WTC11 (cell line): ENCODE measurements around the gene PACS1. TPM values are rescaled to one million over a fixed set of nuclear protein-coding genes. Genes with fewer than 3 reads are reported as not detected.

ENCODE experiments used
- ATAC-seq: fragments of 200-7000 bp; cut with Tn5 transposase; 2 replicates; pipeline ENCODE4 v1.10.0; 2021; ENCODE audit warnings: mild to moderate bottlenecking, moderate library complexity
- CTCF ChIA-PET: fragments of 300-600 bp; sonication (Branson Sonifier 250); formaldehyde crosslinking; loops from one replicate; lab custom pipeline; 2021; ENCODE audit warnings: antibody characterized with exemption; lab: Charles Lee
- POLR2A ChIA-PET: fragments of 350-600 bp; sonication (Branson Sonifier 250); formaldehyde crosslinking; loops from one replicate; lab custom pipeline; 2021; ENCODE audit warnings: antibody characterized with exemption; lab: Charles Lee
- DNase-seq: peaks from one replicate; pipeline ENCODE4 v3.0.0; 2021; ENCODE audit warnings: low spot score
- H3K27ac Mint-ChIP-seq: 2 replicates; pipeline ENCODE4 v1.8.0; 2021; ENCODE audit warnings: mixed read lengths
- H3K27me3 Mint-ChIP-seq: 2 replicates; pipeline ENCODE4 v1.8.0; 2021; ENCODE audit warnings: low read depth, mild to moderate bottlenecking, moderate library complexity, mixed read lengths
- H3K36me3 Mint-ChIP-seq: 2 replicates; pipeline ENCODE4 v1.8.0; 2021; ENCODE audit warnings: mixed read lengths
- H3K4me1 Mint-ChIP-seq: 2 replicates; pipeline ENCODE4 v1.8.0; 2022; ENCODE audit warnings: mixed read lengths
- H3K4me3 Mint-ChIP-seq: 2 replicates; pipeline ENCODE4 v1.8.0; 2021; ENCODE audit warnings: mild to moderate bottlenecking, moderate library complexity, mixed read lengths
- H3K9me3 Mint-ChIP-seq: 2 replicates; pipeline ENCODE4 v1.8.0; 2021; ENCODE audit warnings: mixed read lengths
- CREM ChIP-seq: sonication (generic); formaldehyde crosslinking; IDR thresholded peaks from 2 replicates; pipeline ENCODE4 v1.8.1; 2022; ENCODE audit warnings: mild to moderate bottlenecking, missing genetic modification reagents, moderate library complexity
- ELF4 ChIP-seq: sonication (generic); formaldehyde crosslinking; IDR thresholded peaks from 2 replicates; pipeline ENCODE4 v1.8.1; 2022; ENCODE audit warnings: low read depth, mild to moderate bottlenecking, moderate library complexity, missing genetic modification reagents
- ESRRA ChIP-seq: sonication (generic); formaldehyde crosslinking; IDR thresholded peaks from 2 replicates; pipeline ENCODE4 v1.8.1; 2022; ENCODE audit warnings: mild to moderate bottlenecking, missing genetic modification reagents, borderline replicate concordance
- GRHL2 ChIP-seq: fragments of 250-450 bp; sonication (Bioruptor Pico); IDR thresholded peaks from 2 replicates; pipeline ENCODE4 v1.8.0; 2022; ENCODE audit warnings: mild to moderate bottlenecking, moderate library complexity; ENCODE audit not compliant: insufficient replicate concordance, severe bottlenecking
- GTF2I ChIP-seq: fragments of 250-450 bp; sonication (Bioruptor Pico); conservative IDR thresholded peaks from 2 replicates; pipeline ENCODE4 v1.4.0; 2021; ENCODE audit warnings: mild to moderate bottlenecking
- HMGA2 ChIP-seq: fragments of 250-450 bp; sonication (Bioruptor Pico); IDR thresholded peaks from 2 replicates; pipeline ENCODE4 v1.4.0; 2021; ENCODE audit warnings: mild to moderate bottlenecking, moderate library complexity
- JAZF1 ChIP-seq: fragments of 250-450 bp; sonication (Bioruptor Pico); IDR thresholded peaks from 2 replicates; pipeline ENCODE4 v1.9.0; 2021; ENCODE audit warnings: moderate library complexity, mild to moderate bottlenecking, inconsistent platforms
- NFATC4 ChIP-seq: fragments of 250-450 bp; sonication (Bioruptor Pico); IDR thresholded peaks from 2 replicates; pipeline ENCODE4 v1.9.0; 2021; ENCODE audit warnings: mild to moderate bottlenecking
- NR3C1 ChIP-seq: sonication (generic); formaldehyde crosslinking; conservative IDR thresholded peaks from 2 replicates; pipeline ENCODE4 v1.8.1; 2023; ENCODE audit warnings: low read depth, mild to moderate bottlenecking, missing genetic modification reagents
- PRRX2 ChIP-seq: fragments of 250-450 bp; sonication (Bioruptor Pico); IDR thresholded peaks from 2 replicates; pipeline ENCODE4 v1.8.0; 2021; ENCODE audit warnings: mild to moderate bottlenecking
- TCF7 ChIP-seq: sonication (generic); formaldehyde crosslinking; IDR thresholded peaks from 2 replicates; pipeline ENCODE4 v1.8.0; 2022; ENCODE audit warnings: mild to moderate bottlenecking, low read depth, missing genetic modification reagents, moderate library complexity
- ZBTB21 ChIP-seq: sonication (generic); formaldehyde crosslinking; IDR thresholded peaks from 2 replicates; pipeline ENCODE4 v1.8.1; 2023; ENCODE audit warnings: mild to moderate bottlenecking, missing genetic modification reagents, borderline replicate concordance
- ZNF121 ChIP-seq: sonication (generic); formaldehyde crosslinking; IDR thresholded peaks from 2 replicates; pipeline ENCODE4 v1.8.0; 2023; ENCODE audit warnings: missing genetic modification reagents
- ZNF416 ChIP-seq: fragments of 250-450 bp; sonication (Bioruptor Pico); IDR thresholded peaks from 2 replicates; pipeline ENCODE4 v1.9.0; 2021; ENCODE audit warnings: mild to moderate bottlenecking, inconsistent platforms
- ZNF423 ChIP-seq: fragments of 250-450 bp; sonication (Bioruptor Pico); IDR thresholded peaks from 2 replicates; pipeline ENCODE4 v2.1.2; 2022; ENCODE audit warnings: mild to moderate bottlenecking, moderate library complexity
- total RNA-seq: library from RNA; stranded (reverse); gene quantifications from 3 replicates; pipeline ENCODE4 v1.2.3, GENCODE V29; 2021
- TF ChIP-seq, protein P1 (sequence below): sonication (generic); formaldehyde crosslinking; conservative IDR thresholded peaks from 2 replicates; pipeline ENCODE4 v1.8.1; 2022; ENCODE audit warnings: mild to moderate bottlenecking, missing genetic modification reagents
- TF ChIP-seq, protein P2 (sequence below): fragments of 200-600 bp; IDR thresholded peaks from 2 replicates; pipeline ENCODE4 v1.8.0; 2022; ENCODE audit warnings: antibody characterized with exemption
- TF ChIP-seq, protein P3 (sequence below): sonication (generic); formaldehyde crosslinking; IDR thresholded peaks from 2 replicates; pipeline ENCODE4 v1.8.1; 2023; ENCODE audit warnings: mild to moderate bottlenecking, missing genetic modification reagents
- TF ChIP-seq, protein P4 (sequence below): sonication (generic); formaldehyde crosslinking; IDR thresholded peaks from 2 replicates; pipeline ENCODE4 v1.8.1; 2022; ENCODE audit warnings: mild to moderate bottlenecking, moderate library complexity, missing genetic modification reagents
- TF ChIP-seq, protein P5 (sequence below): fragments of 250-450 bp; sonication (Bioruptor Pico); IDR thresholded peaks from 2 replicates; pipeline ENCODE4 v1.9.0; 2021; ENCODE audit warnings: mild to moderate bottlenecking
- TF ChIP-seq, protein P6 (sequence below): sonication (generic); formaldehyde crosslinking; IDR thresholded peaks from 2 replicates; pipeline ENCODE4 v1.8.0; 2023; ENCODE audit warnings: mild to moderate bottlenecking, missing genetic modification reagents
- TF ChIP-seq, protein P7 (sequence below): fragments of 250-450 bp; sonication (Bioruptor Pico); IDR thresholded peaks from 2 replicates; pipeline ENCODE4 v1.9.0; 2021; ENCODE audit warnings: moderate library complexity, mild to moderate bottlenecking, inconsistent platforms, borderline replicate concordance

Gene PACS1
- total RNA-seq, 1 experiment from 2014 or later: 34.8 TPM

DNA sequence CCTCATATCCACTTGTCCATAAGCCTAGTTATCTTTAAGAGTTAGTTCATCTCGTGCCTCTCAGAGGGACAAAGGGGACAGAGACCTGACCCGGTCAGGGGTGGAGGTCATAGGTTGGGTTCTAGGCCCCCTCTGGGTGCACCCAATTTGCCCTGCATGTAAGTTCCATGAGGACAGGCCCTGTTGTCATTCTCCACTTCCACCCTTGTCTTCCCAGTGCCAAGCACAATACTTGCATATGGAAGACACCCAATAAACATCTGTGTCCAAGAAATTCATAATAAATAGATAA lies 220.2 kb downstream of the PACS1 start:
- Mint-ChIP-seq H3K36me3 (no peaks in the 10 kb centered on the region), H3K27ac (peak overlapping the region; percentile 72; the same call in 1 of the 2 replicates), H3K9me3 (no peaks in the 10 kb centered on the region), H3K4me3 (peak overlapping the region; percentile 96), H3K4me1 (peaks cover 20% of the 10 kb centered on the region), H3K27me3 (peaks cover 37% of the 10 kb centered on the region)
- ATAC-seq: no peak
- DNase-seq: no peak
- ChIA-PET POLR2A (interaction anchor here (1.4 to 1.8 kb wide), 2 partner anchors 46 to 176 kb away, joined by 4 read pairs; partner anchors contain the start of genes PELI3 and RIN1), CTCF (interaction anchor here (1.8 to 2.5 kb wide), 5 partner anchors 8 to 27 kb away, joined by 5 to 18 read pairs (median 16); partner anchors contain the start of genes CD248 and RAB1B)
- TF ChIP-seq, protein P1, sequence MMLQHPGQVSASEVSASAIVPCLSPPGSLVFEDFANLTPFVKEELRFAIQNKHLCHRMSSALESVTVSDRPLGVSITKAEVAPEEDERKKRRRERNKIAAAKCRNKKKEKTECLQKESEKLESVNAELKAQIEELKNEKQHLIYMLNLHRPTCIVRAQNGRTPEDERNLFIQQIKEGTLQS (CRISPR knock-in tag): no peak
- TF ChIP-seq, protein P2, sequence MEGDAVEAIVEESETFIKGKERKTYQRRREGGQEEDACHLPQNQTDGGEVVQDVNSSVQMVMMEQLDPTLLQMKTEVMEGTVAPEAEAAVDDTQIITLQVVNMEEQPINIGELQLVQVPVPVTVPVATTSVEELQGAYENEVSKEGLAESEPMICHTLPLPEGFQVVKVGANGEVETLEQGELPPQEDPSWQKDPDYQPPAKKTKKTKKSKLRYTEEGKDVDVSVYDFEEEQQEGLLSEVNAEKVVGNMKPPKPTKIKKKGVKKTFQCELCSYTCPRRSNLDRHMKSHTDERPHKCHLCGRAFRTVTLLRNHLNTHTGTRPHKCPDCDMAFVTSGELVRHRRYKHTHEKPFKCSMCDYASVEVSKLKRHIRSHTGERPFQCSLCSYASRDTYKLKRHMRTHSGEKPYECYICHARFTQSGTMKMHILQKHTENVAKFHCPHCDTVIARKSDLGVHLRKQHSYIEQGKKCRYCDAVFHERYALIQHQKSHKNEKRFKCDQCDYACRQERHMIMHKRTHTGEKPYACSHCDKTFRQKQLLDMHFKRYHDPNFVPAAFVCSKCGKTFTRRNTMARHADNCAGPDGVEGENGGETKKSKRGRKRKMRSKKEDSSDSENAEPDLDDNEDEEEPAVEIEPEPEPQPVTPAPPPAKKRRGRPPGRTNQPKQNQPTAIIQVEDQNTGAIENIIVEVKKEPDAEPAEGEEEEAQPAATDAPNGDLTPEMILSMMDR: no peak
- TF ChIP-seq NFATC4 (CRISPR knock-in tag) (no peak), GRHL2 (CRISPR knock-in tag) (no peak), TCF7 (CRISPR knock-in tag) (no peak), ELF4 (CRISPR knock-in tag) (no peak), CREM (CRISPR knock-in tag) (no peak), JAZF1 (no peak), PRRX2 (CRISPR knock-in tag) (no peak), ZNF416 (no peak), ZBTB21 (CRISPR knock-in tag) (no peak), ZNF121 (CRISPR knock-in tag) (no peak)
- TF ChIP-seq, protein P3, sequence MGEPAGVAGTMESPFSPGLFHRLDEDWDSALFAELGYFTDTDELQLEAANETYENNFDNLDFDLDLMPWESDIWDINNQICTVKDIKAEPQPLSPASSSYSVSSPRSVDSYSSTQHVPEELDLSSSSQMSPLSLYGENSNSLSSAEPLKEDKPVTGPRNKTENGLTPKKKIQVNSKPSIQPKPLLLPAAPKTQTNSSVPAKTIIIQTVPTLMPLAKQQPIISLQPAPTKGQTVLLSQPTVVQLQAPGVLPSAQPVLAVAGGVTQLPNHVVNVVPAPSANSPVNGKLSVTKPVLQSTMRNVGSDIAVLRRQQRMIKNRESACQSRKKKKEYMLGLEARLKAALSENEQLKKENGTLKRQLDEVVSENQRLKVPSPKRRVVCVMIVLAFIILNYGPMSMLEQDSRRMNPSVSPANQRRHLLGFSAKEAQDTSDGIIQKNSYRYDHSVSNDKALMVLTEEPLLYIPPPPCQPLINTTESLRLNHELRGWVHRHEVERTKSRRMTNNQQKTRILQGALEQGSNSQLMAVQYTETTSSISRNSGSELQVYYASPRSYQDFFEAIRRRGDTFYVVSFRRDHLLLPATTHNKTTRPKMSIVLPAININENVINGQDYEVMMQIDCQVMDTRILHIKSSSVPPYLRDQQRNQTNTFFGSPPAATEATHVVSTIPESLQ (CRISPR knock-in tag): no peak
- TF ChIP-seq, protein P4, sequence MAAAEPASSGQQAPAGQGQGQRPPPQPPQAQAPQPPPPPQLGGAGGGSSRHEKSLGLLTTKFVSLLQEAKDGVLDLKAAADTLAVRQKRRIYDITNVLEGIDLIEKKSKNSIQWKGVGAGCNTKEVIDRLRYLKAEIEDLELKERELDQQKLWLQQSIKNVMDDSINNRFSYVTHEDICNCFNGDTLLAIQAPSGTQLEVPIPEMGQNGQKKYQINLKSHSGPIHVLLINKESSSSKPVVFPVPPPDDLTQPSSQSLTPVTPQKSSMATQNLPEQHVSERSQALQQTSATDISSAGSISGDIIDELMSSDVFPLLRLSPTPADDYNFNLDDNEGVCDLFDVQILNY (CRISPR knock-in tag): no peak

DNA sequence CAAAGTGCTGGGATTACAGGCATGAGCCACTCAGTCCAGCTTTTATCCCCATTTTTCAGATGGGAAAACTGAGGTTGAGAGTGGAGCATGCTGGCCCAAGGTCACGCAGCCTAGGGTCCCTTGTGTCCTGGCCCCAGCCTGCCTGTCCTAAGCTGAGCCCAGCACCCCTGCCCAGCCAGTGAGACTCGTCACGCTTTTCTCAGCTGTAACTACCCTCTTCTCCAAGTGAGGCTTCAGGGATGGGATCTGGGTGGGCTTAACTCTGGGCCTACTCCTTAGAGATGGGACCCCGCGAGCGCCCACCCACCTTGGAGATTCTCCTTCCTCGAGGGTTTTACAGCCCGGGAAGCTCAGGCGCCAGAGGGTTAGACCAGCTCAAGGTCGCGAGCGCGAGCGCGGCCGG lies 221.2 kb downstream of the PACS1 start:
- no peaks in the 10 kb centered on the region for H3K36me3 Mint-ChIP-seq
- POLR2A ChIA-PET: interaction anchor here (0.7 to 1.4 kb wide), 2 partner anchors 10 to 21 kb away, joined by 3 to 4 read pairs; no protein-coding TSS in a partner anchor
- TF ChIP-seq NR3C1 (CRISPR knock-in tag): no peak
- TF ChIP-seq, protein P5, sequence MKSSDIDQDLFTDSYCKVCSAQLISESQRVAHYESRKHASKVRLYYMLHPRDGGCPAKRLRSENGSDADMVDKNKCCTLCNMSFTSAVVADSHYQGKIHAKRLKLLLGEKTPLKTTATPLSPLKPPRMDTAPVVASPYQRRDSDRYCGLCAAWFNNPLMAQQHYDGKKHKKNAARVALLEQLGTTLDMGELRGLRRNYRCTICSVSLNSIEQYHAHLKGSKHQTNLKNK (CRISPR knock-in tag): no peak
- TF ChIP-seq JAZF1: no peak
- TF ChIP-seq, protein P6, sequence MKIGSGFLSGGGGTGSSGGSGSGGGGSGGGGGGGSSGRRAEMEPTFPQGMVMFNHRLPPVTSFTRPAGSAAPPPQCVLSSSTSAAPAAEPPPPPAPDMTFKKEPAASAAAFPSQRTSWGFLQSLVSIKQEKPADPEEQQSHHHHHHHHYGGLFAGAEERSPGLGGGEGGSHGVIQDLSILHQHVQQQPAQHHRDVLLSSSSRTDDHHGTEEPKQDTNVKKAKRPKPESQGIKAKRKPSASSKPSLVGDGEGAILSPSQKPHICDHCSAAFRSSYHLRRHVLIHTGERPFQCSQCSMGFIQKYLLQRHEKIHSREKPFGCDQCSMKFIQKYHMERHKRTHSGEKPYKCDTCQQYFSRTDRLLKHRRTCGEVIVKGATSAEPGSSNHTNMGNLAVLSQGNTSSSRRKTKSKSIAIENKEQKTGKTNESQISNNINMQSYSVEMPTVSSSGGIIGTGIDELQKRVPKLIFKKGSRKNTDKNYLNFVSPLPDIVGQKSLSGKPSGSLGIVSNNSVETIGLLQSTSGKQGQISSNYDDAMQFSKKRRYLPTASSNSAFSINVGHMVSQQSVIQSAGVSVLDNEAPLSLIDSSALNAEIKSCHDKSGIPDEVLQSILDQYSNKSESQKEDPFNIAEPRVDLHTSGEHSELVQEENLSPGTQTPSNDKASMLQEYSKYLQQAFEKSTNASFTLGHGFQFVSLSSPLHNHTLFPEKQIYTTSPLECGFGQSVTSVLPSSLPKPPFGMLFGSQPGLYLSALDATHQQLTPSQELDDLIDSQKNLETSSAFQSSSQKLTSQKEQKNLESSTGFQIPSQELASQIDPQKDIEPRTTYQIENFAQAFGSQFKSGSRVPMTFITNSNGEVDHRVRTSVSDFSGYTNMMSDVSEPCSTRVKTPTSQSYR (CRISPR knock-in tag): no peak
- peak; percentile 76 for TF ChIP-seq GTF2I (CRISPR knock-in tag)
- TF ChIP-seq, protein P7, sequence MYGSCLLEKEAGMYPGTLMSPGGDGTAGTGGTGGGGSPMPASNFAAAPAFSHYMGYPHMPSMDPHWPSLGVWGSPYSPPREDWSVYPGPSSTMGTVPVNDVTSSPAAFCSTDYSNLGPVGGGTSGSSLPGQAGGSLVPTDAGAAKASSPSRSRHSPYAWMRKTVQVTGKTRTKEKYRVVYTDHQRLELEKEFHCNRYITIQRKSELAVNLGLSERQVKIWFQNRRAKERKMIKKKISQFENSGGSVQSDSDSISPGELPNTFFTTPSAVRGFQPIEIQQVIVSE (CRISPR knock-in tag): no peak
- TF ChIP-seq HMGA2 (CRISPR knock-in tag): no peak
- 0 out of 2 replicates have a peak, but pooled peaks have one; percentile 23 for TF ChIP-seq ZNF423
- no peak for TF ChIP-seq CREM (CRISPR knock-in tag)
- TF ChIP-seq ESRRA (CRISPR knock-in tag): no peak
- H3K27me3 Mint-ChIP-seq: peaks cover 37% of the 10 kb centered on the region
- no peaks in the 10 kb centered on the region for H3K9me3 Mint-ChIP-seq
- DNase-seq: no peak
- no peak for ATAC-seq
- H3K4me3 Mint-ChIP-seq: peak overlapping the region; percentile 96
- no peak overlapping the region for H3K27ac Mint-ChIP-seq
- CTCF ChIA-PET: interaction anchor here (0.6 to 1.8 kb wide), 5 partner anchors 9 to 731 kb away, joined by 3 to 17 read pairs (median 5); partner anchors contain the start of gene CD248
- H3K4me1 Mint-ChIP-seq: peaks cover 20% of the 10 kb centered on the region
